Liver (tissue), 9 donors: Measurements from ENCODE around the gene PSD. TPM values are rescaled to one million over a fixed set of nuclear protein-coding genes. Genes with fewer than 3 reads are reported as not detected.

Source experiments
- DNase-seq: peaks from one replicate; pipeline ENCODE4 v3.0.0-alpha.2; 2017; ENCODE audit warnings: low spot score
- H3K27ac ChIP-seq, 2 donors: one replicate each; pipeline ENCODE4 v1.7.0; 2013; ENCODE audit warnings: inconsistent platforms in 2 of 2, low read length in 2 of 2, control low read depth in 1 of 2, low read depth in 1 of 2, mild to moderate bottlenecking in 1 of 2
- H3K27me3 ChIP-seq, 4 donors: one replicate each; pipeline versions ENCODE4 v1.6.1 to v1.7.0; 2013; ENCODE audit warnings: low read length in 3 of 4, inconsistent platforms in 1 of 4, mild to moderate bottlenecking in 1 of 4, moderate library complexity in 1 of 4; ENCODE audit not compliant: control insufficient read depth in 4 of 4, insufficient read depth in 4 of 4
- H3K36me3 ChIP-seq, 4 donors: one replicate each; pipeline versions ENCODE4 v1.6.1 to v1.7.0; 2013; ENCODE audit warnings: low read length in 3 of 4, mild to moderate bottlenecking in 3 of 4, low read depth in 1 of 4, moderate library complexity in 1 of 4; ENCODE audit not compliant: control insufficient read depth in 4 of 4, insufficient read depth in 3 of 4
- H3K4me1 ChIP-seq, 4 donors: one replicate each; pipeline versions ENCODE4 v1.6.1 to v1.7.0; 2013; ENCODE audit warnings: low read length in 3 of 4, mild to moderate bottlenecking in 3 of 4, moderate library complexity in 1 of 4; ENCODE audit not compliant: control insufficient read depth in 4 of 4, insufficient read depth in 4 of 4
- H3K4me3 ChIP-seq, 3 donors: one replicate each; pipeline versions ENCODE4 v1.6.1 to v1.7.0; 2013; ENCODE audit warnings: low read length in 3 of 3, control low read depth in 1 of 3, low read depth in 1 of 3, mild to moderate bottlenecking in 1 of 3
- H3K9ac ChIP-seq, 2 donors: one replicate each; pipeline ENCODE4 v1.7.0; 2013; ENCODE audit warnings: low read length in 2 of 2, mild to moderate bottlenecking in 2 of 2, moderate library complexity in 2 of 2, control low read depth in 1 of 2, low read depth in 1 of 2
- H3K9me3 ChIP-seq, 4 donors: one replicate each; pipeline versions ENCODE4 v1.6.1 to v1.7.0; 2013; ENCODE audit warnings: low read length in 3 of 4; ENCODE audit not compliant: control insufficient read depth in 4 of 4
- ATF3 ChIP-seq: IDR thresholded peaks from 2 replicates; pipeline ENCODE4 v1.6.1; 2016; ENCODE audit warnings: antibody characterized with exemption
- EGR1 ChIP-seq, 2 donors: IDR thresholded peaks; 2 replicates each; pipeline ENCODE4 v1.6.1; 2016 to 2018; ENCODE audit warnings: antibody characterized with exemption in 2 of 2, low read depth in 2 of 2
- HNF4A ChIP-seq, 2 donors: conservative IDR thresholded peaks; 2 replicates each; pipeline ENCODE4 v1.6.1; 2016; ENCODE audit warnings: antibody characterized with exemption in 2 of 2, mild to moderate bottlenecking in 2 of 2
- JUND ChIP-seq, 2 donors: IDR thresholded peaks; 2 replicates each; pipeline ENCODE4 v1.6.1; 2016; ENCODE audit warnings: antibody characterized with exemption in 2 of 2
- SP1 ChIP-seq: IDR thresholded peaks from 2 replicates; pipeline ENCODE4 v1.6.1; 2018; ENCODE audit warnings: antibody characterized with exemption, mild to moderate bottlenecking
- YY1 ChIP-seq: IDR thresholded peaks from 2 replicates; pipeline ENCODE4 v1.6.1; 2016; ENCODE audit warnings: antibody characterized with exemption, mild to moderate bottlenecking
- WGBS: extraction: QIAGEN DNeasy Blood & Tissue Kit; methylation state at CpG from one replicate; pipeline ENCODE4 v1.1.7; 2013; 5-methylcytosine and 5-hydroxymethylcytosine counted together
- polyA plus RNA-seq, 2 donors: library from polyadenylated mRNA; stranded (reverse) in 1 of 2; unstranded in 1 of 2; fragments of 200-250 nt in 1 of 2; fragments of >200 nt in 1 of 2; fragmentation: Nextera tagmentation in 1 of 2; extraction: Ambion mirVana in 1 of 2; gene quantifications; one replicate each; pipeline versions ENCODE4 v1.2.1 to v1.2.3, GENCODE V29; 2013 to 2015
- total RNA-seq, 2 donors: library from RNA; depleted of rRNA; stranded (reverse); fragments of >200 nt; gene quantifications; one replicate each; pipeline ENCODE4 v1.2.3, GENCODE V29; 2014
- TF ChIP-seq, protein P1 (sequence below): IDR thresholded peaks from 2 replicates; pipeline ENCODE4 v1.6.1; 2016; ENCODE audit warnings: antibody characterized with exemption, mild to moderate bottlenecking
- donor health status: healthy.
- donor health status: healthy.
- donor health status: healthy.
- donor health status: healthy.
- donor health status: healthy.

Gene PSD
- total and polyA plus RNA-seq, 4 donors, result 0.56 to 1.3 (median 0.71) TPM

- peak overlapping the region; percentile 50 to 92 for H3K9ac ChIP-seq
- WGBS, result under 1% methylated on average over 104 of the region's 104 CpGs
- TF ChIP-seq, protein P1, sequence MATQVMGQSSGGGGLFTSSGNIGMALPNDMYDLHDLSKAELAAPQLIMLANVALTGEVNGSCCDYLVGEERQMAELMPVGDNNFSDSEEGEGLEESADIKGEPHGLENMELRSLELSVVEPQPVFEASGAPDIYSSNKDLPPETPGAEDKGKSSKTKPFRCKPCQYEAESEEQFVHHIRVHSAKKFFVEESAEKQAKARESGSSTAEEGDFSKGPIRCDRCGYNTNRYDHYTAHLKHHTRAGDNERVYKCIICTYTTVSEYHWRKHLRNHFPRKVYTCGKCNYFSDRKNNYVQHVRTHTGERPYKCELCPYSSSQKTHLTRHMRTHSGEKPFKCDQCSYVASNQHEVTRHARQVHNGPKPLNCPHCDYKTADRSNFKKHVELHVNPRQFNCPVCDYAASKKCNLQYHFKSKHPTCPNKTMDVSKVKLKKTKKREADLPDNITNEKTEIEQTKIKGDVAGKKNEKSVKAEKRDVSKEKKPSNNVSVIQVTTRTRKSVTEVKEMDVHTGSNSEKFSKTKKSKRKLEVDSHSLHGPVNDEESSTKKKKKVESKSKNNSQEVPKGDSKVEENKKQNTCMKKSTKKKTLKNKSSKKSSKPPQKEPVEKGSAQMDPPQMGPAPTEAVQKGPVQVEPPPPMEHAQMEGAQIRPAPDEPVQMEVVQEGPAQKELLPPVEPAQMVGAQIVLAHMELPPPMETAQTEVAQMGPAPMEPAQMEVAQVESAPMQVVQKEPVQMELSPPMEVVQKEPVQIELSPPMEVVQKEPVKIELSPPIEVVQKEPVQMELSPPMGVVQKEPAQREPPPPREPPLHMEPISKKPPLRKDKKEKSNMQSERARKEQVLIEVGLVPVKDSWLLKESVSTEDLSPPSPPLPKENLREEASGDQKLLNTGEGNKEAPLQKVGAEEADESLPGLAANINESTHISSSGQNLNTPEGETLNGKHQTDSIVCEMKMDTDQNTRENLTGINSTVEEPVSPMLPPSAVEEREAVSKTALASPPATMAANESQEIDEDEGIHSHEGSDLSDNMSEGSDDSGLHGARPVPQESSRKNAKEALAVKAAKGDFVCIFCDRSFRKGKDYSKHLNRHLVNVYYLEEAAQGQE, result peak; percentile 7
- no peak for TF ChIP-seq EGR1 (IDR thresholded peaks at IDR 0.05; ENCODE audit: low read depth in 2 of 2)
- DNase-seq, result peak; percentile 77
- H3K36me3 ChIP-seq, result peaks cover 0 to 4% (median 1%) of the 10 kb centered on the region in 4 donors
- H3K27ac ChIP-seq, result peak overlapping the region; percentile 81
- no peaks in the 10 kb centered on the region for H3K9me3 ChIP-seq
- H3K27me3 ChIP-seq, result no peaks in the 10 kb centered on the region
- H3K4me1 ChIP-seq, result peaks cover 4 to 27% (median 16%) of the 10 kb centered on the region in 4 donors
- peak overlapping the region; percentile 50 to 99 (median 99) for H3K4me3 ChIP-seq
These were observed 32.0 kb upstream of the PSD start for GRCh38 chr10:102450374-102451104.

GRCh38 chr10:102450124-102450373 is 31.5 kb upstream of the PSD start:
- Histone ChIP-seq H3K27me3 (no peaks in the 10 kb centered on the region), H3K36me3 (peaks cover 0 to under 1% (median 0%) of the 10 kb centered on the region in 4 donors), H3K4me3 (peak overlapping the region; percentile 50 to 99 (median 99)), H3K9ac (peak overlapping the region; percentile 50 to 92), H3K4me1 (peaks cover 4 to 27% (median 16%) of the 10 kb centered on the region in 4 donors), H3K27ac (peak overlapping the region; percentile 80 to 81), H3K9me3 (no peaks in the 10 kb centered on the region)
- WGBS, result under 1% methylated on average over 11 of the region's 11 CpGs
- TF ChIP-seq ATF3, result no peak
- no peak for DNase-seq

DNA sequence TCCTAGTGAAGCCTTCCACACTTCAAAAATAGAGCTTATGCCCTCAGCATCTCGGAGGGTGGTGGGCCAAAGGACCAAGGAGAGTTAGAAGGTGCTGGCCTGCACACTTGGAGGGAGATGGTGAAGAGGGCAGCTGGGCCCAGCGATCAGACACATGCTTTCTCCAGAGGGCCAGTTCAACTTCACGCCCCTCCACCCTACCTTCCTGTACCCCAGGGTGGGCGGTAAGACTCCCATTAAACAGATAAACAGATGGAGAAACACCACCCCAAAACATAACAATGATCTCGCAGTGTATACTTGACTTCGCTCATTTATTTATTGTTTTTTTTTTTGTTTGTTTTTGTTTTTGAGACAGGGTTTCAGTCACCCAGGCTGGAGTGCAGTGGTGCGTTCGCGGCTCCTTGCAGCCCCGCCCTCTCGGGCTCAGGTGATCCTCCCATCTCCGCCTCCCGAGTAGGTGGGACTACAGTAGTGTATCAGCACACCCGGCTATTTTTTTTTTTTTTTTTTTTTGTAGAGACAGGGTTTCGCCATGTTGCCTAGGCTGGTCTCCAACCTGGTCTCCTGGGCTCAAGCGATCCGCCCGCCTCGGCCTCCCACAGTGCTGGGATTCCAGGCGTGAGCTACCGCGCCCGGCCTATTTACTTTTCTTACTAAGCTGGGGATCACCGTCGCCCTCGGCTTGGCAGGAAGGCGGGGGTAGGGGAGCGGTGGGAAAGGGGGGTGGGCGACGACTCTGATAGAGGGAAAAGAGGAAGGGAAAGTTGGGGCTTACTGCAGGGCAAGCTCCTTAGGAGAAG is 30.9 kb upstream of the PSD start:
- no peaks in the 10 kb centered on the region for H3K27me3 ChIP-seq
- no peaks in the 10 kb centered on the region for H3K9me3 ChIP-seq
- H3K36me3 ChIP-seq, result no peaks in the 10 kb centered on the region
- no peak for TF ChIP-seq SP1
- TF ChIP-seq JUND (IDR thresholded peaks at IDR 0.05), result no peak
- peak; percentile 50 for TF ChIP-seq YY1
- TF ChIP-seq HNF4A (conservative IDR thresholded peaks at IDR 0.05), result no peak
- TF ChIP-seq, protein P1, result peak; percentile 29
- peak overlapping the region; percentile 50 to 92 for H3K9ac ChIP-seq
- H3K27ac ChIP-seq, result peak overlapping the region; percentile 80 to 81
- H3K4me1 ChIP-seq, result peaks cover 4 to 27% (median 16%) of the 10 kb centered on the region in 4 donors
- DNase-seq, result peak; percentile 74
- peak overlapping the region; percentile 50 to 99 (median 99) for H3K4me3 ChIP-seq
- WGBS, result 7% methylated on average over 30 of the region's 30 CpGs
